ENCODE data around the gene PIGS. TPM values are rescaled to one million over a fixed set of nuclear protein-coding genes. Genes with fewer than 3 reads are reported as not detected.
"Not testable (repeated sequence)": the region's sequence is repeated elsewhere in the genome, so short reads cannot be mapped to it uniquely, and the experiment has no call there.

The PIGS gene
- total RNA-seq, 2 donors from 2014 or later: 74.9 to 93.2 TPM

GRCh38 chr17:28598389-28598788 is 27.1 kb upstream of the PIGS start:
- Mint-ChIP-seq H3K27me3 (no peaks in the 10 kb centered on the region), H3K27ac (peak overlapping the region; percentile 93 to 99), H3K36me3 (peaks cover 8% of the 10 kb centered on the region), H3K4me3 (peak overlapping the region; percentile 94), H3K4me1 (ENCODE audit: low read depth in 2 of 2) (peaks cover 23 to 24% of the 10 kb centered on the region in 2 donors), H3K9me3 (no peaks in the 10 kb centered on the region)
- ATAC-seq: no peak
- DNase-seq (ENCODE audit: low spot score): no peak

- H3K27ac Mint-ChIP-seq: peak overlapping the region; percentile 93 to 99
- H3K4me3 Mint-ChIP-seq: peak overlapping the region; percentile 94
- DNase-seq (ENCODE audit: low spot score) (no peak), ATAC-seq (no peak)
- H3K4me1 Mint-ChIP-seq (ENCODE audit: low read depth in 2 of 2): peaks cover 23 to 29% of the 10 kb centered on the region in 2 donors
- H3K27me3 Mint-ChIP-seq: no peaks in the 10 kb centered on the region
- H3K36me3 Mint-ChIP-seq: peaks cover 12% of the 10 kb centered on the region
- no peaks in the 10 kb centered on the region for H3K9me3 Mint-ChIP-seq
Observed at GRCh38 chr17:28597606-28598383, 26.5 kb upstream of the PIGS start.

GRCh38 chr17:28592260-28592659 is 20.9 kb upstream of the PIGS start:
- peak overlapping the region; percentile 47 for H3K4me3 Mint-ChIP-seq
- DNase-seq (ENCODE audit: low spot score): no peak
- peaks cover 9% of the 10 kb centered on the region for H3K36me3 Mint-ChIP-seq
- peak in 1 of 2 donors; percentile 61 for ATAC-seq
- H3K27me3 Mint-ChIP-seq: no peaks in the 10 kb centered on the region
- H3K9me3 Mint-ChIP-seq: no peaks in the 10 kb centered on the region
- H3K4me1 Mint-ChIP-seq (ENCODE audit: low read depth in 2 of 2): peaks cover under 1 to 13% of the 10 kb centered on the region in 2 donors
- H3K27ac Mint-ChIP-seq: peak overlapping the region in 1 of 2 donors; percentile 55

- Mint-ChIP-seq H3K27ac (no peak overlapping the region), H3K4me3 (no peak overlapping the region), H3K9me3 (no peaks in the 10 kb centered on the region), H3K4me1 (ENCODE audit: low read depth in 2 of 2) (peaks cover 0 to under 1% of the 10 kb centered on the region in 2 donors), H3K36me3 (peaks cover 5% of the 10 kb centered on the region), H3K27me3 (no peaks in the 10 kb centered on the region)
- DNase-seq (ENCODE audit: low spot score) (no peak), ATAC-seq (no peak)
Observed at GRCh38 chr17:28585851-28586250, 14.5 kb upstream of the PIGS start.

DNA sequence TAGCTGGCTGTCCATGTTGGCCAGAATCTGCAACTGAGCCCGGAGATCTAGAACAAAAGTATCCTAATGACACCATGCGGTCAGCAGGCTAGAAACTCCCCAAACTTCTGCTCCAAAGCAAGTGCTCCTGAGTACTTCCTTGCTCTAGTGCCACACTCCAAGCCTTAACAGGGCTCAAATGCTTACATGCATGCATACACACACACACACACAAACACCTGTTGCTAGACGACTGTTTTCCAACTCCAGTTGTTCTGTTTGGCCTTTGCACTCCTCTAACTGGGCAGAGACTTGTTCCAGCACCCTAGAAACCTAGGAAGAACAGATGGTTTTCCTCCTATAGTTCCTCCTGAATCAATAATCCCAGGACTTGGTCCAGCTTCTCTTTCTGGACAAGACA is 13.1 kb upstream of the PIGS start:
- no peak for ATAC-seq
- no peaks in the 10 kb centered on the region for H3K27me3 Mint-ChIP-seq
- DNase-seq (ENCODE audit: low spot score): no peak
- no peaks in the 10 kb centered on the region for H3K9me3 Mint-ChIP-seq
- H3K4me1 Mint-ChIP-seq (ENCODE audit: low read depth in 2 of 2): peaks cover 0 to 14% of the 10 kb centered on the region in 2 donors
- no peak overlapping the region for H3K4me3 Mint-ChIP-seq
- H3K27ac Mint-ChIP-seq: no peak overlapping the region
- peaks cover 11% of the 10 kb centered on the region for H3K36me3 Mint-ChIP-seq

DNA sequence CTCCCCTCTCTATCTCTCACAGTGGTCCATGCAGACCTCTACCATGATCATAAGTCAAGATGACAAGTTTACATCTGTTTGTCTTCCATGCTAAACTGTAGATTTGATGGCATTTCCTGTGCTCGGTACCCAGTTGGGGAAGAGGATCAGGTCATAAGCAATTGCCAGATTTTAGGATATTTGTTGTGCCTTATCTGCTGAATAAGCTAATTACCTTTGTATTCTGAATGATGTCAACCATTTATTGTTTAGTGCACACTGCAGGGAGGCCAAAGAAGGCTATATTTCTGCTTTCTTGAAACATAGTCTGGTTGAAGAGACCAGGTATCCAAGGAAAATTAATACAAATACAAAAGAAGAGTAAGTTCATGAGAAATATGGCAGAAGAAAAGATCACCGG is 11.2 kb upstream of the PIGS start:
- ATAC-seq (no peak), DNase-seq (ENCODE audit: low spot score) (no peak)
- no peaks in the 10 kb centered on the region for H3K9me3 Mint-ChIP-seq

GRCh38 chr17:28580959-28581358 is 9.6 kb upstream of the PIGS start:
- Mint-ChIP-seq H3K27me3 (no peaks in the 10 kb centered on the region), H3K36me3 (peaks cover 14% of the 10 kb centered on the region), H3K9me3 (no peaks in the 10 kb centered on the region), H3K27ac (no peak overlapping the region), H3K4me1 (ENCODE audit: low read depth in 2 of 2) (peaks cover 9 to 32% of the 10 kb centered on the region in 2 donors), H3K4me3 (no peak overlapping the region)
- DNase-seq (ENCODE audit: low spot score) (no peak), ATAC-seq (no peak)

More for the DNA sequence above, 11.2 kb upstream of the PIGS start:
- Mint-ChIP-seq H3K27ac (no peak overlapping the region), H3K36me3 (peaks cover 15% of the 10 kb centered on the region), H3K27me3 (no peaks in the 10 kb centered on the region), H3K4me3 (no peak overlapping the region), H3K4me1 (ENCODE audit: low read depth in 2 of 2) (peaks cover 0 to 19% of the 10 kb centered on the region in 2 donors)

GRCh38 chr17:28579526-28579925 is 8.2 kb upstream of the PIGS start:
- H3K4me3 Mint-ChIP-seq: peak overlapping the region; percentile 63
- no peak for DNase-seq (ENCODE audit: low spot score)

GRCh38 chr17:28578246-28579195 is 7.2 kb upstream of the PIGS start:
- peak overlapping the region; percentile 63 for H3K4me3 Mint-ChIP-seq
- DNase-seq (ENCODE audit: low spot score) (no peak), ATAC-seq (no peak)
- no peaks in the 10 kb centered on the region for H3K27me3 Mint-ChIP-seq
- peaks cover 10% of the 10 kb centered on the region for H3K36me3 Mint-ChIP-seq
- peaks cover 13 to 34% of the 10 kb centered on the region in 2 donors for H3K4me1 Mint-ChIP-seq (ENCODE audit: low read depth in 2 of 2)
- H3K27ac Mint-ChIP-seq: peak overlapping the region in 1 of 2 donors; percentile 30
- no peaks in the 10 kb centered on the region for H3K9me3 Mint-ChIP-seq

More at GRCh38 chr17:28579526-28579925, 8.2 kb upstream of the PIGS start:
- Mint-ChIP-seq H3K27me3 (no peaks in the 10 kb centered on the region), H3K36me3 (peaks cover 10% of the 10 kb centered on the region), H3K4me1 (ENCODE audit: low read depth in 2 of 2) (peaks cover 10 to 34% of the 10 kb centered on the region in 2 donors), H3K9me3 (no peaks in the 10 kb centered on the region), H3K27ac (peak overlapping the region in 1 of 2 donors; percentile 30)
- peak in 1 of 2 donors; percentile 52 for ATAC-seq

GRCh38 chr17:28577466-28577824 is 6.1 kb upstream of the PIGS start:
- peak overlapping the region; percentile 71 to 90 for H3K27ac Mint-ChIP-seq
- no peak overlapping the region for H3K4me3 Mint-ChIP-seq
- peaks cover 21 to 40% of the 10 kb centered on the region in 2 donors for H3K4me1 Mint-ChIP-seq (ENCODE audit: low read depth in 2 of 2)
- DNase-seq (ENCODE audit: low spot score): no peak
- peaks cover 10% of the 10 kb centered on the region for H3K36me3 Mint-ChIP-seq
- ATAC-seq: no peak
- no peaks in the 10 kb centered on the region for H3K9me3 Mint-ChIP-seq
- no peaks in the 10 kb centered on the region for H3K27me3 Mint-ChIP-seq

GRCh38 chr17:28576758-28577465 is 5.6 kb upstream of the PIGS start, which contains the start of gene ALDOC:
Gene ALDOC, minus strand, starts transcription at chr17:28576895. Its CDS starts 1,363 bp downstream, at chr17:28575532.
- ATAC-seq: peak; percentile 98 to 99
- peak within 1 kb of the TSS; percentile 90 for H3K4me3 Mint-ChIP-seq
- H3K4me1 Mint-ChIP-seq (ENCODE audit: low read depth in 2 of 2): peaks cover 26 to 45% of the 10 kb centered on the region in 2 donors
- peak; percentile 99 for DNase-seq (ENCODE audit: low spot score)
- peak within 1 kb of the TSS; percentile 71 to 90 for H3K27ac Mint-ChIP-seq
- no peaks in the 10 kb centered on the region for H3K27me3 Mint-ChIP-seq
- H3K36me3 Mint-ChIP-seq: peaks cover 10% of the 10 kb centered on the region
- H3K9me3 Mint-ChIP-seq: no peaks in the 10 kb centered on the region

- Mint-ChIP-seq H3K4me1 (ENCODE audit: low read depth in 2 of 2) (peaks cover 31 to 50% of the 10 kb centered on the region in 2 donors), H3K27ac (peak overlapping the region; percentile 71 to 90), H3K4me3 (peak overlapping the region; percentile 90), H3K36me3 (peaks cover 10% of the 10 kb centered on the region)
- ATAC-seq; H3K9me3 Mint-ChIP-seq; DNase-seq (ENCODE audit: low spot score); H3K27me3 Mint-ChIP-seq: not testable (repeated sequence)
Observed at GRCh38 chr17:28576016-28576415, 4.7 kb upstream of the PIGS start.

GRCh38 chr17:28575126-28575795 is 3.9 kb upstream of the PIGS start:
- Mint-ChIP-seq H3K27me3 (no peaks in the 10 kb centered on the region), H3K36me3 (peaks cover 7% of the 10 kb centered on the region), H3K4me3 (no peak overlapping the region), H3K9me3 (no peaks in the 10 kb centered on the region), H3K27ac (no peak overlapping the region), H3K4me1 (ENCODE audit: low read depth in 2 of 2) (peaks cover 36 to 47% of the 10 kb centered on the region in 2 donors)
- no peak for ATAC-seq
- DNase-seq (ENCODE audit: low spot score): no peak
